GM20000 (cell line): Measurements from ENCODE around the gene LUZP2.

Experiments
- DNase-seq: peaks from one replicate; pipeline ENCODE4 v3.0.0; 2012; ENCODE audit warnings: low spot score
- CTCF ChIP-seq: IDR thresholded peaks from 2 replicates; pipeline ENCODE4 v1.5.1; 2012; ENCODE audit warnings: mild to moderate bottlenecking, control low read depth; ENCODE audit errors: extremely low read depth, missing control alignments

The LUZP2 gene

GRCh38 chr11:24859801-24860300, 363.0 kb downstream of the LUZP2 start:
- TF ChIP-seq CTCF, result no peak
- DNase-seq, result no peak

GRCh38 chr11:24861440-24861839, 364.6 kb downstream of the LUZP2 start:
- no peak for TF ChIP-seq CTCF
- DNase-seq, result no peak

GRCh38 chr11:24866743-24867142, 369.9 kb downstream of the LUZP2 start:
- DNase-seq, result no peak
- TF ChIP-seq CTCF, result no peak

- TF ChIP-seq CTCF, result no peak
These were observed 373.2 kb downstream of the LUZP2 start for GRCh38 chr11:24870048-24870447.

GRCh38 chr11:24872186-24872585, 375.3 kb downstream of the LUZP2 start:
- DNase-seq, result no peak
- no peak for TF ChIP-seq CTCF

More at GRCh38 chr11:24870048-24870447, 373.2 kb downstream of the LUZP2 start:
- DNase-seq, result no peak

- DNase-seq, result no peak
- no peak for TF ChIP-seq CTCF
These were observed 375.9 kb downstream of the LUZP2 start for GRCh38 chr11:24872651-24873311.

- DNase-seq, result no peak
- TF ChIP-seq CTCF, result no peak
These were observed 384.1 kb downstream of the LUZP2 start for GRCh38 chr11:24880962-24881361.
